GM18951 (cell line): ENCODE results near the gene NDOR1.
"Not testable (repeated sequence)": the region's sequence is repeated elsewhere in the genome, so short reads cannot be mapped to it uniquely, and the experiment has no call there.

ENCODE experiments used
- POLR2A ChIP-seq: IDR thresholded peaks from 4 replicates; pipeline ENCODE4 v1.6.1; 2011; ENCODE audit warnings: mild to moderate bottlenecking; ENCODE audit not compliant: insufficient read length, insufficient read depth; ENCODE audit errors: extremely low read depth
- in situ Hi-C: fragments of 300-500 bp; cut with MboI; formaldehyde crosslinking; loops from one replicate; pipeline ENCODE4 v1.12.0; 2022; ENCODE audit warnings: low sequenced_read_pairs, mixed read lengths, inconsistent platforms; ENCODE audit not compliant: unreplicated experiment

NDOR1 gene

DNA sequence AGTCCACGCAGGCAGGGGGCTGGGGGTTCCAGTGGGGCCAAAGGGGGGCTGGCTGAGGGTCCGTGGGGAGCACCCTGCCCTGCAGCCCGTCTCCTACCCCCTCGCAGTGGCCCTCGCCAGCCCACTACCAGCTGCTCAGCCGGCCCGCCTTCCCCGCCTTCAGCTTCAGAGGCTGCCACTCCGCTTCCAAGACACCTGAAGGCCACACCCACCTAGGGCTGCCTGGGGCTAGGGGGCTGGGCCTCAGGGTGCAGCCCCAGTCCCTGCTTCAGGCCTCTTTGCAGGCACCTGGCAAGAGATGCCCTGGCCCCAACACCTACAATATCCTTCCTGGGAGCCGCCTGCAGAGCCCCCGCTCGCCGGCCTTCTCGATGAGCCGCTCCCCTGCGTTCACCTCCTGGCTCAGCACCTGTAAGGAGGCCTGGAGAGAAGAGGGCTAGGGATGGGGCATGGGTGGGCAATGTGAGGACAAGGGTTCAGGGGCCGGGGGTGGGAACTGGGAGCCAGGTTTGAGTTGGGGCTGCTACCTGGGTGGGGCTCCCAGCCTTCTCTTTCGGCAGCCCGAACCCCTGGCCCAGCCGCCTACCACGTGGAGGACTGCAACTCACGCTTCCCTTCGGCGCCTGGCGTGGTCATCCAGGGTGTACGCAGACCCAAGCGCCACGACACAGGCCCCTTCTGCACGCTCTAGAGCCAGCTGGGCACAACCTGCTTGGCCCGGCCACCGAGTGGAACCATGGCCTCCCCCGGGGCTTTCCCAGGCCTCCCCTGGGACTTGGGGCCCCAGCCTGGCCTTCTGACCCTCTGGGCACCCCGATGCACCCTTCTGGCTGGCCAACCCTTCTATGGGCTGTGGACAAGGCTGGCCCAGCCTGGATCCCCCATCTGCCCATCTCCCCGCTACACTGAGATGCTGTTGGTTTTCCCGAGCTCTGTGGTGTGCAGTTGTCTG lies 47.3 kb downstream of the NDOR1 start:
- in situ Hi-C loops = no loop called here
- no peak for TF ChIP-seq POLR2A

DNA sequence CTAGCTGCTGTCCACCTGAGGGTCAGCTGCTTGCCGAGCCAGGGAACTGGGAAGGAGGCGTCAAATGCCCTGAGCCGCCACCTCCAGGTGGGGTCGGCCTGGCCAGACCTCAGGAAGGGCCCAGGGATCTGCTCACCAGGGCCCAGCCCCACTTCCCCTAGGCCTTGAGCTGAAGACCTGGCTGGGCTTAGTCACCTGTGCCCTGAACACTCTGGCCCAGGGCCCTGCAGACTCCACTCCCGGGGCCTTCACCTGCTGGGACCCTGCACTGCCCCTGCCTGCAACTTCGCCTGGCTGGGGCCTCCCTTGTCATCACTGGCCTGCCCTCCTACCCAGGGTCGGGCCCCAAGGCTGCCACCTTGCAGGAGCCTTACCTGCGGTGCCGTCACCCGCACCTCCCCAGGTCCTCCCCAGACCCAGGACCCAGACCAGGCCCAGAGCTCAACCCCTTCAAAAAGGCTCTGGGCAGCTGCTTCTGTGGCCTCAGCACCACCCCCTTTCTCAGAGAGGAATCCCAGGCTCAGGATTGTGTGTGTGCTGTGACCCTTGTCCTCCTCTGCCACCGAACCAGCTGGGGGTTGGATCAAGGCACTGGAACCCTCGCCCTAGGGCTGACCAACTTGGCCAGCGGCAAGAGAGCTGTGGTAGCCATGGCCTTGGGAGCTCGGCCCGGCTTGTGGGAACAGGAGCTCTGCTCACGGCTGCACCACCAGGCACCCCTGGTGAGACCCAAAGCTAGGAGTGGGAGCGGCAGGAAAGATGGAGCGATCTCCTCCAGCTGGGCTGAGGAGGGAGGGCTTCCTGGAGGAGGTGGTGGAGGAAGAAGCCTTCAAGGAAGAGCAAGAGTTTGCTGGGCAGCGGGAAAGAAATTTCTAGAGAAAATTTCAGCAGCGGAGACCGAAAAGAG lies 48.5 kb downstream of the NDOR1 start:
- in situ Hi-C loops = no loop called here
- TF ChIP-seq POLR2A = no peak

DNA sequence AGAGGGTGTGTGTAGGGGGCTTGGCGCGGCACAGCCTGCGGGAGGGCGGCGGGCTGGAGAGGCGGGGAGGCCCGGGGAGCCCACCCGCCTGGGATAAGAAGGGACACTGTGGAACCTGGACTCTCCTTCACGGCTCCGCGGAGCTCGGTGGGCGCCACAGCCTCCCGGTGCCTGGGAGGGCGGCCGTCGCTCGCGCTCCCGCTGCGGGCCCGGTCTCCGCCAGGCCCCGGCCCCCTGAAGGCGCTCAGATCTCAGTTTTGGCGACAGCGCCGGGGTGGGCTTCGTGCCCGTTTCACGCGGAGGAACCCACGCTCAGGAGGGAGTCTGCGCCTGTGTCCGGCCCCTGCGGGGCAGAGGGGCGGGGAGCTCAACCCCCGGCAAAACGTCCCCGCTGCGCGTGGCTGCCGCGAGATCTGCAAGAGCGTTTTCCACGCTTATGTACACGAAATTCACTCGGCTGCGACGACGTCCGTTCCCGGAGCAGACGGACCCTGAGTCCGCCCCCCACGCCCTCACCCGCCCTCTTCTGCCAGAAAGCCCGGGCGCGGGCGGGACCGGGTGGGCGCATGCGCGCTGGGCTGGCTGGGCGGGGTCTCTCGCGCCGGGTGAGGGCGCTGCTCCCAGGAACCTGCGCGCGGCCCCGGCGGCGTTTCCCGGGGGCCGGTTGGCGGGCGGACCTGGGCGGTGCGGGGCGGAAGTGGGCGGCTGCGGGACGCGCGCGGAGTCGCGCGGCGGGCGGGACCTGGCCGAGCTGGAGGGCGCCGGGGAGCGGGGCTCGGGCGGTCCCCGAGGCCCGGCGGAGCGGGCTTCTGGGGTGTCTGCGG lies 49.3 kb downstream of the NDOR1 start, which contains the start of gene NELFB:
Gene NELFB (plus strand): TSS at position 704 of the 824 bp plus-strand sequence.
- in situ Hi-C loops = no loop called here
- TF ChIP-seq POLR2A = peak; percentile 86

DNA sequence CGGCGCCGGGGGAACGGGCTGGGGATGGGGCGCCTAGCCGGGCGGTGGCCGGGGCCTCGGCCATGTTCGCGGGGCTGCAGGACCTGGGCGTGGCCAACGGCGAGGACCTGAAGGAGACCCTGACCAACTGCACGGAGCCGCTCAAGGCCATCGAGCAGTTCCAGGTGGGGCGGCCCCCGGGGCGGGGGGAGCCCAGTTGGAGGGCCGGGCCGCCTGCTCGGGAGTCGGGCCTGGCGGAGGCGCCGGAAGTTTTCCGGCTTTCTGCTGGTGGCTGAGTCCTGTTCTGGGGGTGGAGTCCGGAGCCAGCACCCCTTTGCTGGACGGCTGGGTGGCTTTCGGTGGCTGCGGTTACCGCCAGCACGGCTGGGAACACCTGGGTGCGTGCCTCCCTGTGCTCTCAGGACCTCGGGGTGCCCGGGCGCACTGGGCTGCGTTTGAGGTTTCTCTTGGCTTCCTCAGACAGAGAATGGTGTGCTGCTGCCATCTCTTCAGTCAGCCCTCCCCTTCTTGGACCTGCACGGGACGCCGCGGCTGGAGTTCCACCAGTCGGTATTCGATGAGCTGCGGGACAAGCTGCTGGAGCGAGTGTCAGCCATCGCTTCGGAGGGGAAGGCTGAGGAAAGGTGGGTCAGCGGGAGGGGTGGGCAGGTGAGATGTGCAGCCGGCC lies 50.1 kb downstream of the NDOR1 start:
- in situ Hi-C loops = no loop called here
- TF ChIP-seq POLR2A = no peak

DNA sequence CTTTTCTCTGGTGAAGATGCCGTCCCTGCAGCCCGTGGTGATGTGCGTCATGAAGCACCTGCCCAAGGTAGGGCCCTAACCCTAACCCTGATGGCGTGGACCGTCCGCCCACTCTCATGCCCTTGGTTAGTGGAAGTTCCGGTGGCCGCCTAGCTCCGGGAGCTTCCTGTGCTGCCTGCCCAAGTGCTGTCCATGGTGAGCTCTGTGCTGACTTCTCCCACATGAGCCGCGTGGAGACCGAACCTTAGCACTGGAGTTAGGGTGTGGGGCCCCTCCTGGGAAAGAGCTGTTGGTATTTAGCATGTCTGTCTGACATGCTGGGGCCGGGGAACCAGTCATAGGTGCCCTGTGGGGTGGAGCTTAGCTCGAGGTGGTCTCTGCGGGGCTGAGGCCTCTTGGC lies 50.9 kb downstream of the NDOR1 start:
- TF ChIP-seq POLR2A = no peak
- in situ Hi-C loops = no loop called here

DNA sequence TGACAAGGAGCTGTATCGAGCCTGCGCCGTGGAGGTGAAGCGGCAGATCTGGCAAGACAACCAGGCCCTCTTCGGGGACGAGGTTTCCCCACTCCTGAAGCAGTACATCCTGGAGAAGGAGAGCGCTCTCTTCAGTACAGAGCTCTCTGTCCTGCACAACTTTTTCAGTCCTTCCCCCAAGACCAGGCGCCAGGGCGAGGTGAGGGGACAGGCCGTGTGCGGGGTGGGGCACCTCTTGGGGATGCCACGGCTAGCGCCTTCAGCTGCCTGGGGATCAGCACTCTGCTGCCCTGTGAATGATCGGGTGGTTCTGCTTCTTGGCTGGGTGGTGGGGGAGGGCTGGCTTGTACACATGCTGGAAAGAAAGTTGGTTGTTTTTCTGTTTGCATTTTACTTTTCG lies 51.4 kb downstream of the NDOR1 start:
- no peak for TF ChIP-seq POLR2A
- in situ Hi-C loops = no loop called here

DNA sequence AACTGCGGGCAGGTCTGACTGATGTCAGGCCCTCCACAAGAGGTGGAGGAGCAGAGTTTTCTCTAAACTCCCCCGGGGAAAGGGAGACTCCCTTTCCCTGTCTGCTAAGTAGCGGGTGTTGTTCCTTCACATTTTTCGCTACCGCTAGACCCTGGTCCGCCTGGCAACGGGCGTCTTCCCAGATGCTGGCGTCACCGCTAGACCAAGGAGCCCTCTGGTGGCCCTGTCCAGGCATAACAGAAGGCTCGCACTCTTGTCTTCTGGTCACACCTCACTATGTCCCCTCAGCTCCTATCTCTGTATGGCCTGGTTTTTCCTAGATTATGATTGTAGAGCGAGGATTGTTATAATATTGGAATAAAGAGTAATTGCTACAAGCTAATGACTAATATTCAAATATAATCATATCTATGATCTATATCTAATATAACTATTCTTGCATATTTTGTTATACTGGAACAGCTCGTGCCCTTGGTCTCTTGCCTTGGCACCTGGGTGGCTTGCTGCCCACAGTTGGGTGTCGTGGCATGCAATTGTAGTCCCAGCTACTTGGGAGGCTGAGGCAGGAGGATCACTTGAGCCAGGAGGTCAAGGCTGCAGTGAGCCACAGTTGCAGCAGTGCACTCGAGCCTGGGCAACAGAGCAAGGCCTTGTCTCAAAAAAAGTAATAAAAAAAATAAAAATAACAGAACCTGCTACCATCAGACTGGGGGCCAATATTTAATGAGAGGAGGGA lies 56.8 kb downstream of the NDOR1 start:
- in situ Hi-C loops = not testable (repeated sequence)

DNA sequence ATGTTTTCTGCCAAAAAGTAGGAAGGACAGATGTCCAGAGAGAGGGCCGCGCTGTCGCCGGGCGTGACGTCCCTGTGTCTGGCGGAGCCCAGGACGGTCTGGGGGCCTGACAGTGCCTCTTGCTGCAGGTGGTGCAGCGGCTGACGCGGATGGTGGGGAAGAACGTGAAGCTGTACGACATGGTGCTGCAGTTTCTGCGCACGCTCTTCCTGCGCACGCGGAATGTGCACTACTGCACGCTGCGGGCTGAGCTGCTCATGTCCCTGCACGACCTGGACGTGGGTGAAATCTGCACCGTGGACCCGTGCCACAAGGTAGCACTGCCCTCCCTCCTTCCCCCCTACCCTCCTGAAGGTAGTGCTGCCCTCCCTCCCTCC lies 57.4 kb downstream of the NDOR1 start:
- TF ChIP-seq POLR2A = no peak
- in situ Hi-C loops = no loop called here

DNA sequence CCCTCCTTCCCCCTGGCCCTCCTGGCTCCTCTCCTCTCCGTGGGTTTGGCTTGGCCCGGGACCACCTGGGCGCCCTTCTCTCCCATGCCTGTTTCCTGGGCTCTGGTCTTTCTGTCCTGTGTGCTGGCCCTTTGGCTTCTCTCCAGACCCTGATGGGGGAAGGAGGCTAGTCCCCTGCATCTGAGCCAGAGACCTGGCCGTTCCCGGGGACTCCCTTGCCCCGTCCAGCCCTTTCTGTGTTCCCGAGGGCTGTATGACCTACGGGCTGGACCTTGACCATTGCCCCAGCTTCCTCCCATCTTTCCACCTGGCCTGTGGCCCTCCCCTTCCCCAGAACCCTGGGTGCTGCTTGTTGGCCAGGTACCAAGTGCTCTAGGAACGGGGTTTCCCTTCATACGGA lies 58.0 kb downstream of the NDOR1 start:
- in situ Hi-C loops = no loop called here
- no peak for TF ChIP-seq POLR2A

DNA sequence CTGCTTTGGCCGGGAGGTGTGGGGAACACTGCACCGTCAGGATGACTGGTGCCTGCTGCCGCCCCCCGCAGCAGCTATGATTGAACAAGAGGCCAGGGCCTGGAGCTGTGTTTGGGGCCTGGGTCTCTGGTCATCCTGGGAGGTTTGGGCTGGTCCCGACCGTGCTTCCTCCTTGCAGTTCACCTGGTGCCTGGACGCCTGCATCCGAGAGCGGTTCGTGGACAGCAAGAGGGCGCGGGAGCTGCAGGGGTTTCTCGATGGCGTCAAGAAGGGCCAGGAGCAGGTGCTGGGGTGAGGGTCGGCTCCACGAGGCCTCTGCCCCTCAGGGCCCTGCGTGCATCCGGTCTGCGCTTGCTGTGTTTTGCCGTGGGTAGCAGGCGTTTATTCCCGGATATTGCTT lies 58.6 kb downstream of the NDOR1 start:
- in situ Hi-C loops = no loop called here
- no peak for TF ChIP-seq POLR2A

DNA sequence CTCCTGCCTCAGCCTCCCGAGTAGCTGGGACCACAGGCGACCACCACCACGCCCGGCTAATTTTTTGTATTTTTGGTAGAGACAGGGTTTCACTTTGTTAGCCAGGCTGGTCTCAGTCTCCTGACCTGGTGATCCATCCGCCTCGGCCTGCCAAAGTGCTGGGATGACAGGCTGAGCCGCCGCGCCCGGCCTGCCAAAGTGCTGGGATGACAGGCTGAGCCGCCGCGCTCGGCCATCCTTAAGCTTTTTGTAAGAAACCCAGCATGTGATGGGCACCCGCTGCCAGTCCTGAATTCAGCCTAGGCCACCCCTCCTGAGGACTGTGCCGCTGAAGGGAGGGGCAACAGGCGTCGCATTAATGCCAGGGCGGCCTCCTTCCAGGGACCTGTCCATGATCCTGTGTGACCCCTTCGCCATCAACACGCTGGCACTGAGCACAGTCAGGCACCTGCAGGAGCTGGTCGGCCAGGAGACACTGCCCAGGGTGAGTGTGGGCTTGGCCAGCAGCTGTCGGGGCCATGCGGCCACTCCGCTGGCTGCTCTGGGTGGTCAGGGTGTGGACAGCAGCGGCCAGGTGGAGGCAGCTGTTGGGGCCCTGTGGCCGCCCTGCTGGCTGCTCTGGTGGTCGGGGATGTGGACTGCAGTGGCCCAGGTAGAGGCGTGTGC lies 60.1 kb downstream of the NDOR1 start:
- no peak for TF ChIP-seq POLR2A
- in situ Hi-C loops = no loop called here
